Activated naive CD4-positive, alpha-beta T cell treated with anti-CD3 and anti-CD28 coated beads, Interleukin-2, amount 50 U/mL, for 24 hours (primary cell): ENCODE results near the gene ASAP2.
"Not testable (repeated sequence)": the region's sequence is repeated elsewhere in the genome, so short reads cannot be mapped to it uniquely, and the experiment has no call there.

Experiments used
- H3K27ac Mint-ChIP-seq: one replicate; pipeline ENCODE4 v1.8.0; 2021; ENCODE audit warnings: mild to moderate bottlenecking, mixed read lengths
- H3K27me3 Mint-ChIP-seq: one replicate; pipeline ENCODE4 v1.8.0; 2021; ENCODE audit warnings: mixed read lengths
- H3K36me3 Mint-ChIP-seq: one replicate; pipeline ENCODE4 v1.8.0; 2021; ENCODE audit warnings: mixed read lengths
- H3K4me1 Mint-ChIP-seq: one replicate; pipeline ENCODE4 v1.8.0; 2021; ENCODE audit warnings: mixed read lengths
- H3K4me3 Mint-ChIP-seq: one replicate; pipeline ENCODE4 v1.8.0; 2021; ENCODE audit warnings: mild to moderate bottlenecking, mixed read lengths
- H3K9me3 Mint-ChIP-seq: one replicate; pipeline ENCODE4 v1.8.0; 2021; ENCODE audit warnings: mixed read lengths

ASAP2 gene

DNA sequence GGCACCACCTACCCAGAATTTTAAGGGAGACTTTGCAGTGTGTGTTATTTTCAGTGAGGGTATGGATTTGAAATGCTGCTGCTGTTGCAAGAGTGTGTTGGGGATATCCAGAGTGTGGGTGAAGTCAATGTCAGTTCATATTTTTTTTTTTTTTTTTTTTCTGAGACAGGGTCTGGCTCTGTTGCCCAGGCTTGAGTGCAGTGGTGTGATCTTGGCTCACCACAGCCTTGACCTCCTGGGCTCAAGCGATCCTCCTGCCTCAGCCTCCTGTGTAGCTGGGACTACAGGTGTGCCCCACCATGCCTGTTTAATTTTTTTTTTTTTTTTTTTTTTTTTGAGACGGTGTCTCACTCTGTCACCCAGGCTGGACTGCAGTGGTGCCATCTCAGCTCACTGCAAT lies 9.5 kb downstream of the ASAP2 start:
- not testable (repeated sequence) for H3K4me1 Mint-ChIP-seq, H3K4me3 Mint-ChIP-seq, H3K36me3 Mint-ChIP-seq, H3K27ac Mint-ChIP-seq, H3K9me3 Mint-ChIP-seq
- peaks cover 18% of the 10 kb centered on the region for H3K27me3 Mint-ChIP-seq

DNA sequence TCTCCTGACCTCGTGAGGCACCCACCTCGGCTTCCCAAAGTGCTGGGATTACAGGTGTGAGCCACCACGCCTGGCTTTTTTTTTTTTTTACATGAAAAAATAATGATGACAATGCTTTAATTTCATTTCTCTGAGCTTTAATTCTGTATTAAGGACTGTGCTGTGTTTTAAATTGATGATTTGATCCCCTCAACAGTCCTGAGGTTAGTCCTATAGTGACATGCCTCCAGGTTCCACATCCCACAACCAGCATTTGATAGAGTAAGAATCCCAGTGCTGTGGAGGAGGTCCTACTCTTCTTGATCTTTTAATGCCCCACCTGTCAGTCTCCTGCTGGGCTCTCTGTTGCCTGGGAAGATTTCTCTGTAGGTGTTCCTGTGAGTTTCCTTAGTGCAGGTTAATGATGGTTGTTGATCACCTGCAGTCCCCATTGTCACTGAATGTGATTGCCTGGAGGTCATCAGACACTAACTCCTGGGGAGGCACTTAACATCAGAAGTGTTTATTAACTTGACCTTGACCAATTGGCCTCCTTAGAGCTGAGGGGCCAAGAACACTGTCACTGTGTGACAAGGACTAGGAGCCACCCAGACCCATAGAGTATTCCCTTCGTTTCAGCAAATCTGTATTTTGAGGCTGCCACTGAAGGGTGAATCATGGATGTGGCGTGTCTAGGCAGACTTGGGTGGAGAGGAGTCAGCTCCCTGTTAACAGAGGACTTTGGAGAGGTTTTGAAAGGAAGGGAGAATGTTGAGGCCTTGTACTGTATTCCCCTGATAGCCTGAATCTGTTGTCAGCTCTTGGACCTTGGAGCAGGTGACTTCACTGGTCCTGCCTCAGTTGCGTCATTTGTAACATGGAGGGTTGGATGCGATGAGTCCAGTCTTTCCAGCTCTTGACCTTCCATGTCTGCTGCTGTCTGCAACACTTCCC lies 11.5 kb downstream of the ASAP2 start:
- Mint-ChIP-seq H3K27me3 (peaks cover 9% of the 10 kb centered on the region), H3K4me1 (no peaks in the 10 kb centered on the region), H3K36me3 (no peaks in the 10 kb centered on the region), H3K4me3 (no peak overlapping the region), H3K27ac (no peak overlapping the region), H3K9me3 (peaks cover 7% of the 10 kb centered on the region)

DNA sequence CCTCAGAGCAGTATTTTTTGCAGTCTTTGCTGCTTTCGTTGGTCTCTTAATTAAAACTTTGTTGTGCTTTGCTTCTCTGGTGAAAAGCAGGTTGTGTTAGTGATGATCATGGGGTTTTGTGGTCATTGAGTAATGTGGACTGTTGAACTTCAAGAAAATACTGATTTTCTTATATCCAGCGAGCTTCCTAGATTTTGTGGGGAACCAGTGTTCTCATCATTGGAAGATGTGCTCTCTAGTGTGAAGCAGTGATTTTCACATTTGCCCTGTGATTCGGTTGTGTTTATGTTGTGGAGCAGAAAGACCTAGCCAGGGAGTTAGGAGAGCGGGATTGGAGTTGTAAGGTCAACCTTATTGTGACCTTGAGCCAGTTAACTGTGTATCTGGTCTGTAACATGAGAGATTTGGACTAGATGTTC lies 12.4 kb downstream of the ASAP2 start:
- H3K9me3 Mint-ChIP-seq: peaks cover 7% of the 10 kb centered on the region
- no peak overlapping the region for H3K4me3 Mint-ChIP-seq
- no peaks in the 10 kb centered on the region for H3K36me3 Mint-ChIP-seq
- H3K27ac Mint-ChIP-seq: no peak overlapping the region
- no peaks in the 10 kb centered on the region for H3K4me1 Mint-ChIP-seq
- peaks cover 5% of the 10 kb centered on the region for H3K27me3 Mint-ChIP-seq

DNA sequence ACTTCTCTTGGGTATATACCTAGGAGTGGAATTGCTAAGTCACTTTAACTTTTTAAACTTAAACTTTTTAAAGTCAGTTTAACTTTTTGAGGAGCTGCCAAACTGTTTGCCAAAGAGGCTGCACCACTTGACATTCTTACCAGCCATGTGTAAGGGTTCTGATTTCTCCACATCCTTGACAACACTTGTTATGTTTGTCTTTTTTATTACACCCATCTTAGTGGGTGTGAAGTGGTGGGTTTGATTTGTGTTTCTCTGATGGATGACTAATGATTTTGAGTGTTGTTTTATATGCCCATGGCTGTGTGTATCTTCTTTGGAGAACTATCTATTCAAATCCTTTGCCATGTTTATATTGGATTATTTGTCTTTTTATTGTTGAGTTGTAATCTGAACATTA lies 13.6 kb downstream of the ASAP2 start:
- H3K4me3 Mint-ChIP-seq: no peak overlapping the region
- H3K27me3 Mint-ChIP-seq: peaks cover 5% of the 10 kb centered on the region
- H3K9me3 Mint-ChIP-seq: peaks cover 7% of the 10 kb centered on the region
- H3K36me3 Mint-ChIP-seq: no peaks in the 10 kb centered on the region
- no peaks in the 10 kb centered on the region for H3K4me1 Mint-ChIP-seq
- no peak overlapping the region for H3K27ac Mint-ChIP-seq

DNA sequence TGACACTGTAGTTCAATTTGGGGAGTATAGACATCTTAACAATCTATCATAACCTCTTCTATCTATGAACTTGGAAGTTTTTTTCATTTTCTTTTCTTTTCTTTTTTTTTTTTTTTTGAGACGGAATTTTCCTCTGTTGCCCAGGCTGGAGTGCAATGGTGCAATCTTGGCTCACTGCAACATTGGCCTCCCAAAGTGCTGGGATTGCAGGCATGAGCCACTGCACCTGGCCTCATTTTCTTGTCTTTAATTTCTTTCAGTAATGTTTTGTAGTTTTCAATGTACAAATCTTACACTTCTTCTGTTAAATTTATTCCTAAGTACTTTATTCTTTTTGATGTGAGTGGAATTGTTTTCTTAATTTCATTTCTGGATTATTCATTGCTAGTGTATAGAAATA lies 14.6 kb downstream of the ASAP2 start:
- no peaks in the 10 kb centered on the region for H3K4me1 Mint-ChIP-seq
- peaks cover 7% of the 10 kb centered on the region for H3K9me3 Mint-ChIP-seq
- no peak overlapping the region for H3K4me3 Mint-ChIP-seq
- no peaks in the 10 kb centered on the region for H3K36me3 Mint-ChIP-seq
- H3K27ac Mint-ChIP-seq: no peak overlapping the region
- H3K27me3 Mint-ChIP-seq: peaks cover 5% of the 10 kb centered on the region

DNA sequence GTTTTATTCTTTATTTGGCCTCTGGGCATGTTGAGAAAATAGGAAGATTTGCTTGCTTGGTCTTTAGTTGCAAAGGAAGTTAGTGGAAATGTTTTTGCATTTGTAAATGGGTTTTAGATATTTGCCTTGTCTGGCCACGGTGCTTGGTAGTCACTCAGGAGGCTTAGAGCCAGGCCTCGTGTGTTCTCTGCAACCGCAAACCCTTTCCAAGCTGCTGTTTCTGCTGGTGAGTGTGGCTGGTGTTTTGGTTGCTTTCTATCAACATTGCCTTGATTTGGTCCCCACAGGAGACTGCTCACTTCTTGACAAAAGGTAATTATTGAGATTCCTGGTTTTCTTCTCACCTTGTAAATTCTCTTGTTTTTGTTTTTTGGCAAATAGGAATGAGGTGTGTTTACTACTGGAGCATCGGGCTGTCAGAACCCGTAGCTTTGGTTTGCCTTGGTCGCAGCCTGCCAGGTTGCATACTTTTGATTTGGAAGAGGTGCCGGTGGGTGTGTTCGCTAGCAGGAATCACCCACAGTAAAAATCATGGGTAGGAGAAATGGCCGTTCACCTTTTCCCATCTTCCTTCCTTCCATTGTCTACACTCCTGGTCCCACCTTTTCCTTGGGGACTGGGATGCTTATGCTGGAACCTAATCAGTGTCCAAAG lies 15.8 kb downstream of the ASAP2 start:
- H3K27me3 Mint-ChIP-seq: peaks cover 2% of the 10 kb centered on the region
- no peak overlapping the region for H3K27ac Mint-ChIP-seq
- peaks cover 7% of the 10 kb centered on the region for H3K9me3 Mint-ChIP-seq
- no peaks in the 10 kb centered on the region for H3K36me3 Mint-ChIP-seq
- no peak overlapping the region for H3K4me3 Mint-ChIP-seq
- H3K4me1 Mint-ChIP-seq: no peaks in the 10 kb centered on the region

DNA sequence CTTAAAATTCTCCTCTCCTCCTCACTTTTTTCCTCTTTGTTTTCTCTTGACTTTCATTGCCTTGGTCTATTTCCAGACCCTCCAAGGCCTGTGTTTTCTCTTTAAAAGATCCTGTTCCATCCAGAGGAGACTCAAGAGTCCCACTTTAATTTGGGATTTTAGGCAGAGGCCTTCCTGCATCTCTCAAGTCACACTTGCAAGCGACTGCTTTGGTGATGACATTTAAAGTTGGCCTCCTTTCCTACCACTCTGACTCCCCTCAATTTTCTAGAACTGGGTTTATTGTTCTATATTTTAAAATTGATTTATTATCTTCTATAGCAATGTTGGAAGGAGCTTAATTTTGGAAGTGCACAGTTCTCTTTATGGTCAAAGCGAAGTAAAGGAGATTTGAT lies 16.3 kb downstream of the ASAP2 start:
- H3K4me3 Mint-ChIP-seq: no peak overlapping the region
- H3K27me3 Mint-ChIP-seq: peaks cover 2% of the 10 kb centered on the region
- H3K36me3 Mint-ChIP-seq: no peaks in the 10 kb centered on the region
- H3K9me3 Mint-ChIP-seq: peaks cover 7% of the 10 kb centered on the region
- no peaks in the 10 kb centered on the region for H3K4me1 Mint-ChIP-seq
- H3K27ac Mint-ChIP-seq: no peak overlapping the region

DNA sequence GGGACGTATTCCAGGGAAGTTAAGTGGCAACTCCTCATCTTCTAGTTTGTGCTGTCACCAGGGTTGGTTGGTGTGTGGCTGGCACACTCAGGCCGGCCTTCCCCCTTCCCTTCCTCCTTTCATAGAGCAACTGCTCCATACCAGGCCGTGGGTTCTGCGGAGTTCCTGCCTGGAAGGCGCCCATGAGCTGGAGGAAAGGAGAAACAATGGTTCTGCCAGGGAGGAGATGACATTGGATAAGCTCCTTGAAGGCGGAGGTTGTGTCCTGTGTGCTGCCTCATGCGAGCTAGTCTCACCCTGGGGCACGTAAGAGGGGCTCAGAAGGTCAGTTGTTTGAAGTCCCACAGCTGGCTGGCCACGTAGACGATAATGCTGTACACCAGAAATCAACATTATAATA lies 19.2 kb downstream of the ASAP2 start:
- H3K27ac Mint-ChIP-seq: no peak overlapping the region
- H3K36me3 Mint-ChIP-seq: no peaks in the 10 kb centered on the region
- peaks cover 6% of the 10 kb centered on the region for H3K9me3 Mint-ChIP-seq
- H3K27me3 Mint-ChIP-seq: peaks cover 4% of the 10 kb centered on the region
- no peaks in the 10 kb centered on the region for H3K4me1 Mint-ChIP-seq
- no peak overlapping the region for H3K4me3 Mint-ChIP-seq

DNA sequence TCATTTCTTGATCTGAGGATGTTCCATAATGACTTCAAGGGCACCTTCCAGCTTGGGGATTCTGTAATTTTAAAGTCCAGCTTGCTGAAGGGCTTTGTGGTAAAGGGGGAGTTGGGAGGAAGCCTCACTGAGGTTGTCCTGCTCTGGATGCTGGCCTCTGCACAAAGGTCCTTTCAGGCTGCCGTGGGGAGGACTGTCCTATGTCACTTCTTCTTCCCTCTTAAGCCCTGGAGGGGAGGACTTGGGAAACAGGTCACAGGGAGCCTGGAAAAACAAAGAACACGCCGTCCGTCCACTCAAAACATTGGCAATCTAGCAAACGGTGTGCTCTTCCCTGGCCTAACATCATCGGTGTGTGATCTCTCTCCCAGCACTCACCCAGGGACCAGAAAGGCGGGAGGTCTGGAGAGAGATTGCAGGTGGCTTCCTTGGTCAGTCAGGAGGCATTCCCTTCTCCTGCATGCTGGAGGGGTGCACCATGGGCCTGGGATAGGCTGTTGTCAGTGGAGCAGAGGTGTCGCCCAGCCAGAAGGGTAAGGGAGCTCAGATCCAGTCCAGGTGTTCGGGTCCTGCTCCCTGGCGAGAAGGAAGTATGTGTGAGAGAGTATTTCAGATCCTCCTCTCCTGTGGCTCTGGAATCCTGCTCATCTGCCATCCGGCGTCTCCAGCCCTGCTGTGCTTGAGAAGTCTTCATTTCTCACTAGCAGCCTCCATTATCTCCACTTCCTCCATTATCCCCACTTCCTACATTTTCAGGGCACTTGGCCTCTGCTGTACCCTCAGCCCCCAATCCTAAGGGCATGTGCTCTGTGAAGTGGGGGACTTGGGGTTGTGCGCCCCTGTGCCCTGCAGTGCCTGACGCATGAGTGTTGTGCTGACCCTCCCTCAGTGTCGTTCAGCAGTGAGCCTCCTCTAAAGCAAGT lies 20.1 kb downstream of the ASAP2 start:
- no peaks in the 10 kb centered on the region for H3K9me3 Mint-ChIP-seq
- no peaks in the 10 kb centered on the region for H3K4me1 Mint-ChIP-seq
- H3K4me3 Mint-ChIP-seq: no peak overlapping the region
- H3K27me3 Mint-ChIP-seq: peaks cover 1% of the 10 kb centered on the region
- no peak overlapping the region for H3K27ac Mint-ChIP-seq
- no peaks in the 10 kb centered on the region for H3K36me3 Mint-ChIP-seq

DNA sequence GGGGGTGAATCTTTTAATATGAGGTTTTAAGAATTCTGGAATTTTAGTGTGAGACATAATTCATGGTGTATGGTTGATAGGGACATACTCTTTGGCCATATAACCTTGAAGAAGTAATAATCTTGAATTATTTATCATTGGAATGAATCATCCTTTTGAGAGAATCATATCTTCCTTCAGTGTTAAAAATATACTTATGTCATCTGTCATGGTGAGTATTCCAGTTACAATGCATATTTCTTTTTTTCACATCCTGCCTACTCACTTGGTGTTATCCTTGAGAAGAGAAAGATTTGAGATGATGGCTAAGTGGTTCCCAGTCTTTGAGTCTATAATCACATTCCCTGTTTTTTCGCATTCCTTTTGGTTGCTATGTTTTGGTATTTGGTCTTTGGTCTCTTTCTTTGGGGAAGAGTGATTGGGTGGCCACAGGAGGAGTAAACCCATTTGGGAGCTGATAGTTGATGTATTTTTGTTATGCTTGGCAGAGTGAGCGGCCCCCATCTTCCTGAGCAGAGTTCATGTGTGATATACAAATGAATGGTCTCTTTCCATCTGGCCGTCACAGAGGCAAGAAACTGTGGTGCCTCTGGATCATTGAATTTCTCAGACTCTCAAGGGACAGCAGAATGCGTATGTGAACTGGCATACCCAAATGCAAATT lies 21.6 kb downstream of the ASAP2 start:
- no peak overlapping the region for H3K27ac Mint-ChIP-seq
- no peaks in the 10 kb centered on the region for H3K4me1 Mint-ChIP-seq
- no peaks in the 10 kb centered on the region for H3K9me3 Mint-ChIP-seq
- no peak overlapping the region for H3K4me3 Mint-ChIP-seq
- H3K36me3 Mint-ChIP-seq: no peaks in the 10 kb centered on the region
- peaks cover 8% of the 10 kb centered on the region for H3K27me3 Mint-ChIP-seq

DNA sequence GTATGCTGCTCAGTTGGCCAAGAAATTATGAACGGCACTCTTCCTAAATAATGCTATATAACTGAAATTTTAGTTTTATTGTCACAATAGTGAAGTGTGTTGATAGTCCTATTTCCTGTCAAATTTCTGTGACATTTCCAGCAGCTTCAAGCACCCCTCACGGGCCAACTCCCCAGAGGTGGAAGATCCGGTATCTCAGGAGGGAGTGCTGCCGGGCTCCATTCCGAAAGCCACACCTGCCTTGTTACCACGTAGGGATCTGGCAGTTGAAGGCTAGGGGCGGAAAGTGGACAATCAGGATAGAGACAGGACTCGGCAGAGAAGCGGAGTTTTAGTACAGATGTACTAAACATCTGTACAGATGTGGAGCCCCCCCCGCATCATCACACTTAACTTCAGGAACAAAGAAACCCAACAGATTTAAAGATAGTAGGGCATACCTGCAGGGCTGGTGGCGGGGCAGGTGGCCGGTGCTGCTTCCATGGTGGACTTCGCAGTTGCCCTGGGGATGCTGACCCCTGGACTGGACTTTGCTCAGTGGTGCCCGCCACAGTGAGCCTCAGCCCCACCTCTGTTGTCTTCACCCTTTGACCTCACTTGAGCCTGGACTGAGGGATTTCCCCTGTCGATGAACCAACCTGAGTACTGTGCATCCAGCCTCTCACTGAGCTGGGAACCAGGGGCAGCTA lies 22.3 kb downstream of the ASAP2 start:
- Mint-ChIP-seq H3K36me3 (no peaks in the 10 kb centered on the region), H3K9me3 (no peaks in the 10 kb centered on the region), H3K4me3 (no peak overlapping the region), H3K27me3 (peaks cover 8% of the 10 kb centered on the region), H3K27ac (no peak overlapping the region), H3K4me1 (no peaks in the 10 kb centered on the region)

DNA sequence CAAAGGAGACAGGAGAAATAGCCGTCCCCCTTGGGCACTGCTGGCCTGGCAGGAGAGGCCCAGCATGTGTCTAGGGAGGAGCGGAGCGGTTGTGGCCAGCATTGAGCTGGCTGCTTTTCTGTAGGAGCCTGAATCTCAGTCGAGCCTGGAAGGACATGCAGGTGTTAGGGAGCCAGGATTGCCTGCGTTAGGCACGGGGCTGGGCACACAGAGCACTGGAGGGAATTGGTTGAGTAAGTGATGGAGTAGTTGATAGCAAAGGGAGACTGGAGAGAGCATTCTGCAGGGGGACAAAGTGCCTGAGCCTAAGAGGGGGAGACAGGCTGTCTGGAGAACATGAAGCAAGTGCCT lies 22.8 kb downstream of the ASAP2 start:
- no peak overlapping the region for H3K27ac Mint-ChIP-seq
- no peaks in the 10 kb centered on the region for H3K36me3 Mint-ChIP-seq
- H3K9me3 Mint-ChIP-seq: no peaks in the 10 kb centered on the region
- no peaks in the 10 kb centered on the region for H3K4me1 Mint-ChIP-seq
- H3K4me3 Mint-ChIP-seq: no peak overlapping the region
- peaks cover 8% of the 10 kb centered on the region for H3K27me3 Mint-ChIP-seq

DNA sequence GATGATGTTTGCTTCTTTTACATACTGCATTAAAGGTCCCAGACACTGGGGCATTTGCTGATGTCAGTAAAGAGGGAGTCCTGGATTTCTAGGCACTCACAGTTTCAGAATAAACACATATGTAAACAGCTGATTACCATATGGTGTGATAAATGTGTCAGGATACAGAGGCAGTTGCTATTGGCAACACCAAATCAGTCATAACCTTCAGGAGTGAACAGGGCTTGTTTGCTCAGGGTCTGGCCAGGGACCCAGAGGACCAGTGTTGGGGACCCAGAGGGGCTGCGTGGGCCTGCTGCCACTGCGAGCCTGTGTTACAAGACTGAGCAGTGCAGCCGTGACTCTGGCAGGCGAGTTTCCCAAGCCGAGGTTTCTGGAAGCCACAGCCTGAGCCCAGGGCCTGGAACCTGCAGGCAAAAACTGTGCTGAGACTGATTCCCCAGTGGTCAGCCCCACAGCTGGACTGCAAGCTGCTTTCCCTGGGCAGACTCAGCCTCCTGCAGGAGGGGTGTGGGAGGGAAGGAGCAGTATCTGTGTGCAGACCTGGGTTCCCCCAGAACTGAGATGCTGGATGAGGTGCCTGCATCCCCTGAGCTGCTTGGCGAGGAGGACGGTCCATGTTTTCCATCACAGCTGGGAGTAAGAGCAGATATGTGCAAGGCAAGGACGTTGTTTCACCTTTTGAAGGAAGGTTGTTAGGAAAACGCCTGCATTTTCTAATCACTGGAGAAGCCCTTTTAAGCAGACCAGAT lies 23.6 kb downstream of the ASAP2 start:
- Mint-ChIP-seq H3K4me3 (no peak overlapping the region), H3K27ac (no peak overlapping the region), H3K36me3 (no peaks in the 10 kb centered on the region), H3K4me1 (no peaks in the 10 kb centered on the region), H3K27me3 (peaks cover 8% of the 10 kb centered on the region), H3K9me3 (no peaks in the 10 kb centered on the region)

DNA sequence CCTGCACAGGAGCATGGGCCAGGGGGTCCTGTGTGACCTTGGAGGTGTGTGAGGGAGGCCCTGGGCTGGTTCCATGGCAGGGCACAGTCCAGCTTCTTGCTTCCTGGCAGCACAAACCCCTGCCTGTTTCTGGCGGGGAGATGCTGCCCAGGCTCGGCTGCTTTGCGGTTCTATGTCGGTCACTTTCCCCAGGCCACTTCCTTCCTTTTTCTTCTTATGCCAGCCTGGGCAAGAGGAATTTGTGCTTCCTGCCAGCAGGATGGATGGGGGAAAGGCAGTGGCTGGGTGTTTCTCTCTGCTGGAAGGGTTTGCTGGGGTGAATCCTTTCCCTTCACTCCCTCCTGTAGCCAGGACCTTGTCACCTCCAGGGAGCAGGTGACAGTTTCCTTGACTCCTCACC lies 24.3 kb downstream of the ASAP2 start:
- Mint-ChIP-seq H3K27me3 (peaks cover 8% of the 10 kb centered on the region), H3K4me3 (no peak overlapping the region)

More for the DNA sequence above, 24.3 kb downstream of the ASAP2 start:
- no peak overlapping the region for H3K27ac Mint-ChIP-seq
- no peaks in the 10 kb centered on the region for H3K9me3 Mint-ChIP-seq
- no peaks in the 10 kb centered on the region for H3K36me3 Mint-ChIP-seq
- no peaks in the 10 kb centered on the region for H3K4me1 Mint-ChIP-seq
